GM13976 (cell line): Measurements from ENCODE around the gene PRR5L.

Experiments used
- DNase-seq: peaks from one replicate; pipeline ENCODE4 v3.0.0; 2012; ENCODE audit warnings: low spot score
- in situ Hi-C: fragments of 300-500 bp; cut with MboI; formaldehyde crosslinking; loops from one replicate; pipeline ENCODE4 v1.12.0; 2022; ENCODE audit warnings: low sequenced_read_pairs, mixed read lengths, inconsistent platforms; ENCODE audit not compliant: unreplicated experiment
- TF ChIP-seq, protein P1 (sequence below): IDR thresholded peaks from 2 replicates; pipeline ENCODE4 v1.5.1; 2012; ENCODE audit warnings: borderline replicate concordance, mild to moderate bottlenecking; ENCODE audit not compliant: insufficient read depth; ENCODE audit errors: extremely low read depth, missing control alignments, control extremely low read depth

PRR5L gene

DNA sequence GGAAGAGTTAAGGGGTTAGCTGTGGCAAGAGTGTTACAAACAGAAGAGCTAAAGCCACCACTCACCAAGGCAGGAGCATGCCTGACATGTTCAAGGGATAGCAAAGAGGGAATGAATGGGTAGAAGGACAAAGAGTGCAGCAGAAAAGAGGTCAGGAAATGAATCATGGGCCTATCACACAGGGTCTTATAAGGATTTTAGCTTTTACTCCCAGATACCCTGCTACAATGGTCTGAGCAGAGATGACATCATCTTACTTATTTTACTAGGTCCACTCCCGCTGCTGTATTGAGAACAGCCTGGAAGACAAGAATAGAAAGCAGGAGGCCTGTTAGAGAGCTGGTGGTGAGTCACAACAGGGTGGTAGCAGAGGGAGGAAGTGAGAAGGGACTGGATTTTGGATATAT lies 204.2 kb downstream of the PRR5L start:
- TF ChIP-seq, protein P1, sequence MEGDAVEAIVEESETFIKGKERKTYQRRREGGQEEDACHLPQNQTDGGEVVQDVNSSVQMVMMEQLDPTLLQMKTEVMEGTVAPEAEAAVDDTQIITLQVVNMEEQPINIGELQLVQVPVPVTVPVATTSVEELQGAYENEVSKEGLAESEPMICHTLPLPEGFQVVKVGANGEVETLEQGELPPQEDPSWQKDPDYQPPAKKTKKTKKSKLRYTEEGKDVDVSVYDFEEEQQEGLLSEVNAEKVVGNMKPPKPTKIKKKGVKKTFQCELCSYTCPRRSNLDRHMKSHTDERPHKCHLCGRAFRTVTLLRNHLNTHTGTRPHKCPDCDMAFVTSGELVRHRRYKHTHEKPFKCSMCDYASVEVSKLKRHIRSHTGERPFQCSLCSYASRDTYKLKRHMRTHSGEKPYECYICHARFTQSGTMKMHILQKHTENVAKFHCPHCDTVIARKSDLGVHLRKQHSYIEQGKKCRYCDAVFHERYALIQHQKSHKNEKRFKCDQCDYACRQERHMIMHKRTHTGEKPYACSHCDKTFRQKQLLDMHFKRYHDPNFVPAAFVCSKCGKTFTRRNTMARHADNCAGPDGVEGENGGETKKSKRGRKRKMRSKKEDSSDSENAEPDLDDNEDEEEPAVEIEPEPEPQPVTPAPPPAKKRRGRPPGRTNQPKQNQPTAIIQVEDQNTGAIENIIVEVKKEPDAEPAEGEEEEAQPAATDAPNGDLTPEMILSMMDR, result no peak
- in situ Hi-C loops, result no loop called here
- DNase-seq, result peak; percentile 51

DNA sequence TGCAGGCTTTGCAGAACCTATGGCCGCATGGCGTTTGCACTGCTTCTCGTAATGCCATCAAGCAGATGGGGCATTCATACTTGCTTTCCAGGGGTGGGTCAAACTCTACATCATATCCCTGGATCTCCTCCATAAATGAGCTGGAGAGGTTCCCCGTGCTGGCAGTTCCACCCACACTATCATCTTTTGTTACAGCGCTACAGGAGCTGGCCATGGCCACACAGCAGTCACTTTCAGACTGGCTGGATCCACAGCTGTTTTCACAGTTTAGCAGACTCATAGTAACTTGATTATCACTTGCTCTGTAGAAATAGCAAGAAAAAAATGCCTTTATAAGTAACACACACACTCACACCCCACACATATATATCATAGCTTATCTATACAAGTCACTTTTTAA lies 205.1 kb downstream of the PRR5L start:
- no peak for DNase-seq
- in situ Hi-C loops, result no loop called here
- TF ChIP-seq, protein P1, result no peak

DNA sequence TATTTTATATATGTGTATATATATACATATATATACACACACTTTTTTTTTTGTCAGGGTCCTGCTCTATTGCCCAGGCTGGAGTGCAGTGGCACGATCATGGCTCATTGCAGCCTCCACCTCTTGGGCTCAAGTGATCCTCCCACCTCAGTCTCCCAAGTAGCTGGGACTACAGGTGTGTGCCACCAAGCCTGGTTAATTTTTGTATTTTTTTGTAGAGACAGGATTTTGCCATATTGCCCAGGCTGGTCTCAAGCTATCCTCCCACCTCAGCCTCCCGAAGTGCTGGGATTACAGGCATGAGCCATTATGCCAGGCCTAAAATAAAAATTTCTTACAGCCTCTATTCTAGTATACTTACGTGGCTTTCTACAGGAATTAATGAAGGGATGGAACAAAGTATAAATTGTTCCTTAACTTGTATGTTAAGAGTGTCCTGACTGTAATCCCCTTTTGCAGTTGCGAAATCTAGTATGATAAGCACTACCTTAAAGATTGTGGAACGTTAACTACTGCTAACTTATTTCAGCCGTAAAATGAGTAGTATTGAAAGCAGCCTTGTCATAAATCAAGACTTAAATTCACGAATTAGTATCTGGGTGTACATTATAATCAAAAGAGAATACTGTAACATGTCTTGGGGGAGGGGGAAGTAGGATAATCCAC lies 211.9 kb downstream of the PRR5L start:
- TF ChIP-seq, protein P1, result no peak
- DNase-seq, result no peak
- in situ Hi-C loops, result no loop called here

DNA sequence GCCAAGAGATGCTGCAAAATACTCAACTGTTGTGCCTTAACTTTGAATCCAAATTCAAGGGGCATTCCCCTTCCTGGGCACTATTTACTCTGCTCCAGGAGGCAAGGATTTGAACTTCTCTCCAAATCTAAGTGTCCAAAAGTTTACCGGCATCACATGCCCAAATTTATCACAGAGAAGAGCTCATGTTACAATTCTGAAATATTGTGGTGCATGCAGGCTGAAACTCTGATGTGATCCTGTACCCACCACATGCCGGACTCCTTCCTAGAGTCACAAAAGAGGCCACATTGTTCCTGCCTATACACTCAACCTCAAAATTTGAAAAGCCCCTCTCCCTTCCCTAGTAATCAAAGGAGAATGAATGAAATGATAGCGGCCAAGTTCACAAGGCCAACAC lies 212.7 kb downstream of the PRR5L start:
- DNase-seq, result no peak
- in situ Hi-C loops, result no loop called here
- TF ChIP-seq, protein P1, result no peak

DNA sequence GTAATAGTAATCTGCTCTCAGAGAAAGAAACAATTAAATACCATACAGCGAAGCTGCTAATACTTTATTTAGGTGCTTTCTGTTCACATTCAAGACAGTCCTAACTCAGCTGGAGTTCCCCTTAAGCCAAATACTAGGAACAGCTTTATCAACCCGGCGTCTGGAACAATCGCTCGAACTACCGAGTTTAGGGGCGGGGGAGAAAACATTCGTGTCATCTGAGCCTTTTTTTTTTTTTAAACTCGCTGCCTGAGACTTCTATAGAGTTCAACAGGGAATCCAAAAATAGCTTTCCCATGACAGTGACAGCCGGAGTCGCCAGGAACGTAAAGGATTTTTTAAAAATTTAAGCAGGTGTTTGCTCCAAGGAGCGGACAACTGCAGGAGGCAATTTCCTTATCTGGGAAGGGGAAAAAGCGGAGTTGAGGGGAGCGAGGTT lies 213.1 kb downstream of the PRR5L start:
- TF ChIP-seq, protein P1, result no peak
- DNase-seq, result peak; percentile 34
- in situ Hi-C loops, result no loop called here

DNA sequence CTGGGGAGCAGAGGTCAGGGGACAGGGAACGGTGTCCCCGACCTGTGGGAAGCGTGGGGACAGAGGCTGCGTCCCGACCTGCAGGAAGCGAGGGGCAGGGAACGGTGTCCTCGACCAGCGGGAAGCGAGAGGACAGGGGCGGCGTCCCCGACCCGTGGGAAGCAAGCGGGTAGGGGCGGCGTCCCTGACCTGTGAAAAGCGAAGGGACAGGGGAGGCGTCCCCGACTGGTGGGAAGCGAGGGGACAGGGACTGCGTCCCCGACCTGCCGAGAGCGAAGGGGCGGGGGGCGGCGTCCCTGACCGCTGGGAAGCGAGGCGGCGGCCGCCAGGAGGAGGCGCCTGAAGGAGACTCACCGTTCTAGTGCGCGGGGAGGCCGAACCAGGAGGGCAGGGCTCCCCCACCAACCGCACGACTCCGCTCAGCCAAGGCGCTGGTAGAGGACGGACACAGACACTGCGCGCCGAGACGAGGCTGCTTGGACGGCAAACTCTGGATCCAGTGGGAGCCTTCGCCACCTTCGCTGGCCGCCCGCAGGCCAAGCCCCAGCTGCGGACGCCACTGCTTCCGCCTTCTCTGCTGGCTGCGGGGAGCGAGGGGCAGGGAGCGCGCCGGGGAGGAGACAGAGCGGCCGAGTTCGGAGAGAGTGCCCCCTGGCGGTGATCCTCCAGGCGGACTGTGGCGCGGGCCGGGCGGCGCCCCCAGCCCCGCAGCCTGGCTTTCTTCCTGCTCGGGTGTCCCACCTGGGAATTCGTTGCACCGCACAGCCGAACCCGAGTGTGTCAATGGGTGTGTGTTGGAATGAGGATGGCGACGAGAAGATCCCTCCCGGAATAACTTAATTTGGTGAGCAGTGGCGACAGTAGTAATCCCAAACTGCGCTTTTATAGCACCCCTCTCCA lies 213.9 kb downstream of the PRR5L start, which contains the start of gene TRAF6:
TSS of gene TRAF6 (minus strand) at position 579 of the 900 bp plus-strand sequence. CDS start 8,757 bp downstream, outside the sequence.
- TF ChIP-seq, protein P1, result peak; percentile 94
- in situ Hi-C loops, result no loop called here
- DNase-seq, result peak; percentile 95
